PC-3 (cell line): Measurements from ENCODE around the gene CETN1.

Experiments used
- CTCF ChIP-seq: fragments of 300-600 bp; sonication (generic); conservative IDR thresholded peaks from 2 replicates; pipeline ENCODE4 v1.5.1; 2017; ENCODE audit warnings: antibody characterized with exemption, low read depth, mild to moderate bottlenecking, low read length
- EZH2 ChIP-seq: fragments of 300-600 bp; sonication (generic); IDR thresholded peaks from one replicate; pipeline ENCODE4 v1.6.1; 2017; ENCODE audit warnings: antibody characterized with exemption, mild to moderate bottlenecking, low read length; ENCODE audit not compliant: unreplicated experiment

- TF ChIP-seq CTCF (no peak), EZH2 (no peak)
These were observed 46.1 kb upstream of the CETN1 start for GRCh38 chr18:533995-534601.
